Mucosa of stomach (tissue), 1 donor: ENCODE results near the gene ZNF385A.

Experiments
- H3K27me3 ChIP-seq: one replicate; pipeline ENCODE4 v1.7.0; 2013; ENCODE audit warnings: mild to moderate bottlenecking, low read length; ENCODE audit not compliant: control insufficient read depth, insufficient read depth
- H3K36me3 ChIP-seq: one replicate; pipeline ENCODE4 v1.7.0; 2013; ENCODE audit warnings: low read length; ENCODE audit not compliant: control insufficient read depth, insufficient read depth
- H3K4me1 ChIP-seq: one replicate; pipeline ENCODE4 v1.7.0; 2013; ENCODE audit warnings: mild to moderate bottlenecking, low read length; ENCODE audit not compliant: control insufficient read depth, insufficient read depth
- H3K4me3 ChIP-seq: one replicate; pipeline ENCODE4 v1.7.0; 2013; ENCODE audit warnings: low read length
- H3K9ac ChIP-seq: one replicate; pipeline ENCODE4 v1.7.0; 2013; ENCODE audit warnings: mild to moderate bottlenecking, low read length, moderate library complexity
- H3K9me3 ChIP-seq: one replicate; pipeline ENCODE4 v1.7.0; 2013; ENCODE audit warnings: mild to moderate bottlenecking, low read length, moderate library complexity; ENCODE audit not compliant: control insufficient read depth
- donor health status: Pancreatic carcinoma.

The ZNF385A gene

DNA sequence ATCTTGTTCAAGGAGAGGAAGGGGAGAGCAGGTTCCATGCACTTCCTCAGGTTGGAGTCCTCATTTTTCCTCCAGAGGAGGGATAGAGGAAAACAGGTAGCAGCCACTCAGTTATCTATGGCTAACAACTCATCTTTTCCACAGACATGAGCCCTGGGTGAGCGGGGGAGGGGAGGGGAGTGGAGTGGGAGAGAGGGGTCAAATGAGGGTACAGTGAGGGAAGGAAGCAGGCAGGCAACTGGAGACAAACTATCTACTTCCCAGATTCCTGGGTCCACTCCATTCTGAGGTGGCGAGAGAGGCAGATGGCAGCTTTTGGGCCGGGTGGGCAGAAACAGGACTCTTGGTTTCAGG is 2.6 kb upstream of the ZNF385A start:
- no peaks in the 10 kb centered on the region for H3K36me3 ChIP-seq
- H3K4me3 ChIP-seq = no peak overlapping the region
- peaks cover 6% of the 10 kb centered on the region for H3K4me1 ChIP-seq
- H3K9me3 ChIP-seq = no peaks in the 10 kb centered on the region
- peaks cover 4% of the 10 kb centered on the region for H3K27me3 ChIP-seq
- H3K9ac ChIP-seq = no peak overlapping the region

DNA sequence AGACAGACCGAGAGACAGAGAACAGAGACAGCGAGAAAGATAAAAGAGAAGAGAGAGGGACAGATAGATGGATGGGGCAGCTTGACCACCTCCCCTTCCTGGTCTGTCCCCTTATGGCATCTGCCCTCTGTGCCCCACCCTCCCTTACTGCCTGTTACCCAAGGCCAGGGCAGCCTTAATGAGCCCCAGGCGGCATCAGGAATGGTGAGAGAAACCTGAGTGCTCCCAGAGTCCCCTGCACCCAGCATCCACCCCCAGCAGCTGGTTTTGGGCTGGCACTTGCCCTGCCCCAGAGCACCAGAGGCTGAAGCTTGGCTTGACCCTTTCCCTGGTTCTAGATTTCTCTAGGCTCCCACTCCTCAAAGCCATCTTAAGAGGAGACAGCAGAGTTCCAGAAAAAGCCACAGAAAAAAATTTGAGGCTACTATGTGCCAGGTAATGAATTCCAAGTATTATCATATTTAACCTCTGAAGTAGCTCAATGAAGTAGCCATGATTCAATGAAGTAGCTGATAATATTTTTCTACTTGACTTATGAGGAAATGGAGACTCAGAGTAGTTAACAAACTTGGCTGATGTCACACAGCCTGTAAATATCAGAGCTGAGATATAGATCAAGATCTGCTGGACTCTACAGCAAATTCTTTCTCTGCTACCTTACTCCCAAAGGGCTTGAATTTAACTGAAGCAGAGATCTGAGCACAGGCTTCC is 2.0 kb upstream of the ZNF385A start:
- Histone ChIP-seq H3K27me3 (no peaks in the 10 kb centered on the region), H3K36me3 (no peaks in the 10 kb centered on the region), H3K9ac (no peak overlapping the region), H3K9me3 (no peaks in the 10 kb centered on the region), H3K4me1 (peaks cover 6% of the 10 kb centered on the region), H3K4me3 (no peak overlapping the region)

- H3K9ac ChIP-seq = peak overlapping the region; percentile 43
- peaks cover 6% of the 10 kb centered on the region for H3K4me1 ChIP-seq
- H3K9me3 ChIP-seq = no peaks in the 10 kb centered on the region
- no peak overlapping the region for H3K4me3 ChIP-seq
- H3K36me3 ChIP-seq = no peaks in the 10 kb centered on the region
- no peaks in the 10 kb centered on the region for H3K27me3 ChIP-seq
These were observed 850 bp upstream of the ZNF385A start for GRCh38 chr12:54385251-54385914.

DNA sequence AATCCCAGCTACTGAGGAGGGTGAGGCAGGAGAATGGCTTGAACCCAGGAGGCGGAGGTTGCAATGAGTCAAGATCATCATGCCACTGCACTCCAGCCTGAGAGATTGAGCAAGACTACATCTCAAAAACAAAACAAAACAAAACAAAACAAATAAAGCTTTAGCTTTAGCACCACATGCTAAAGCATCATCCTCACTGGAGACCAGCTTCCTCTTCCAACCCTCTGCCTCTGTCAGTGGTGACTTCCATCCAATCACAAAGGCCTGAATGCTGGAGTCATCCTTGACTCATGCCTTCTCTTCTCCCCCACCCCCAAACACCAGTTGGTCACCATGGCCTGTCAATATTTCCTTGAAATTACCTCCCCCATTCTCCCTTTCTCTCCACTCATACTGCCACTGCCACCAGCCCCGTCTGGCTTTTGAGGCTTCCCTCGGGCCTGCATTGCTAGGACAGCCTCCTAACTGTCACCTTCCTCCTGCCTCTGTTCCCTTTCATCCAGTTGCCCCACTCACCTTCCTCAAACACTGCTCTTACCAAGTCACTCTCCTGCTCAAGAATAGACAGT is 1.4 kb downstream of the ZNF385A start:
- Histone ChIP-seq H3K9ac (no peak overlapping the region), H3K36me3 (no peaks in the 10 kb centered on the region), H3K4me3 (no peak overlapping the region), H3K27me3 (peaks cover 6% of the 10 kb centered on the region), H3K9me3 (no peaks in the 10 kb centered on the region), H3K4me1 (peaks cover 18% of the 10 kb centered on the region)

- Histone ChIP-seq H3K36me3 (no peaks in the 10 kb centered on the region), H3K4me3 (no peak overlapping the region), H3K9me3 (no peaks in the 10 kb centered on the region), H3K27me3 (peaks cover 12% of the 10 kb centered on the region), H3K9ac (no peak overlapping the region), H3K4me1 (peaks cover 25% of the 10 kb centered on the region)
These were observed 3.4 kb downstream of the ZNF385A start for GRCh38 chr12:54381136-54381535.

DNA sequence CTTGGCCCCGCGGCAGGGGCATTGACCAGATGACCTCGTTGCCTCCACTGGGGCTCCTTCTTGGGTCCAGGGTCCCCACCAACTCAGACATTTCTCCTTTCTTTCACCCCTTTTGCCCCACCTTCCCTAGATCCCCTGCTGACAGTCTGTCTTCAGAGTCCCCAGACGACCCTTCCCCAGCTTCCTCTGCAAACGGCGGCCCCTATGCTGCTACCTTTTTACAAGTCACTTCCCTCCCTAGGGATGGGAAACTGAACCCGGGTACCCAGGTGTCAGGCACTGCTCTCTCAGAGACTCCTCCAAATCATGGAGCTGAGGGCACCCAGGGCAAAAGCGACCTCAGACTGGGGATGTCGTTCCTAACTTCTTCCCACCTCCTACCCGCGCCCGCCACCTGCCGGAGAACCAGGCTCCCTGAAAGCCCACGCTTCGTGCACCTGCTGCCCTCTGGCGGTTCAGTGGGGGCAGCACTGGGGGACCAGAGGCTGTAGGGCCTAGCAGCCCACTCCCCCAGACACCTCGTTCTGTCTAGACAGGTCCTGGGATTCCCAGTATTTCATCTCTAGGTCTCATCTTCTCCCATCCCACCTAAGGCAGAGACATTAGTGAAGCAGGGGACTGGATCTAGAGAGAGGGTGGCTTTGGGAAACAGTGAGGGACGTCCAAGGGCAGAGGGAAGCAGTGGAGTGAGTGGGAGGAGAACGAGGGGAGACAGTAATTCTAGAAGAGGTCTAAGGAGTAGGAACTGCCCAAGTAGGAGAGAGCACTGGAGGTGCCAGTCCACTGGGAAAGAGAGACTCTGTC is 4.9 kb downstream of the ZNF385A start:
- H3K9me3 ChIP-seq = no peaks in the 10 kb centered on the region
- H3K4me3 ChIP-seq = peak overlapping the region; percentile 63
- no peaks in the 10 kb centered on the region for H3K36me3 ChIP-seq
- H3K9ac ChIP-seq = no peak overlapping the region
- H3K27me3 ChIP-seq = peaks cover 12% of the 10 kb centered on the region
- peaks cover 34% of the 10 kb centered on the region for H3K4me1 ChIP-seq

GRCh38 chr12:54378796-54379397 is 5.6 kb downstream of the ZNF385A start:
- Histone ChIP-seq H3K4me1 (peaks cover 41% of the 10 kb centered on the region), H3K9me3 (no peaks in the 10 kb centered on the region), H3K27me3 (peaks cover 12% of the 10 kb centered on the region), H3K4me3 (peak overlapping the region; percentile 63), H3K36me3 (no peaks in the 10 kb centered on the region), H3K9ac (peak overlapping the region; percentile 42)

DNA sequence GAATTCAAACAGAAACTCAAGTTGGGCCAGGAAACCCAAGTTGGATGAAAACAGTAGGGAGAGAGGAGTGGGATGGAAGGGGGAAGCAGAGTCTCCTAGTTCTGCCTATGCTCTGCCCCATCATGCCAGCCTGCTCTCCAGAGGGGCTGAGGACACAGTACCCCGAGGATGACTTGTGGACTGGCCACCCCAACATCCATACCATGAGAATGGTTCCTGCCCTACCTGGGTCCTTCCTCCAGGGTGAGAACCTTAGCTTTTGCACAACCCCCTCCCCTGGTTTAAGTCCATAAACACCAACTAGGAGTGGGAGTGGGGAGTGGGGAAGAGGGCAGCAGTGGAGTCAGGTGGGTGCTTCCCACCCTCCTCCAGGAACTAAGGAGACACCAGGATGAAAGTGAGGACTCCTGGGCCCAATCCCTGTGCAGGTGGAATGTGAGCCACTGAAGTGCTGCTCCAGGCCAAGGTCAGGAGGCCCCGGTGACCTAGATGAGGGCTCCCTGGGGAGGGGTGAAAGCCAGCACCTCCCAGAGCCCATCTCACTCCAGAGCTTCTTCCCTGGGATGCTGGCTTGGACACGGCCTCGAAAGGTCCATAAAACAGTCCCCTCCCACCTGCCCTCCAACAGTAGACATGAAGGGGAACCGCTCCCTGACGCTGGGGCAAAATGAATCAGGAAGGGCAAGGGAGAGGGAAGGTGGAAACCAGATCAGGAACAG is 6.6 kb downstream of the ZNF385A start:
- Histone ChIP-seq H3K9me3 (no peaks in the 10 kb centered on the region), H3K9ac (peak overlapping the region; percentile 42), H3K27me3 (peaks cover 12% of the 10 kb centered on the region), H3K36me3 (no peaks in the 10 kb centered on the region), H3K4me1 (peaks cover 45% of the 10 kb centered on the region), H3K4me3 (no peak overlapping the region)

DNA sequence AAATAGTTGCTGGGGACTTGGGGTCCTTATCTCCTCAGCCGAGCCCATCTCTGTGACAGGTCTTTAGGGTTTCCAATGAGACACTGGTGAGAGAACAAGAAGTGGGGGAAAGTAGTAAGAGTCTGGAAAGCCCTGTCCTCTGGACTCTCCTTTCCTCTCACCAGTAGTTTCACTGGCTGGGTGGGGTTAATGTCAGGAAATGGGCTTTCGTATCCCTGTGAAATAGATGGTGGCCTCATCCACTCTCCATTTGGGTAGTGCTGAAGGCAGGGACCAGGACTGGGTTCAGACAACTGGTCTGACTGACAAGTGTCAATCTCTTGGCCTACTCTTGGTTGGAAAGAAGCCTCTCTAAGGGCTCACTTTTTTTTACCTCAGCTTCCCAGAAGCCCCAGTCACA is 7.5 kb downstream of the ZNF385A start:
- peaks cover 47% of the 10 kb centered on the region for H3K4me1 ChIP-seq
- peaks cover 12% of the 10 kb centered on the region for H3K27me3 ChIP-seq
- no peaks in the 10 kb centered on the region for H3K36me3 ChIP-seq
- H3K4me3 ChIP-seq = no peak overlapping the region
- no peak overlapping the region for H3K9ac ChIP-seq
- H3K9me3 ChIP-seq = no peaks in the 10 kb centered on the region

- peaks cover 12% of the 10 kb centered on the region for H3K27me3 ChIP-seq
- H3K4me3 ChIP-seq = no peak overlapping the region
- H3K4me1 ChIP-seq = peaks cover 51% of the 10 kb centered on the region
- H3K9me3 ChIP-seq = no peaks in the 10 kb centered on the region
- no peaks in the 10 kb centered on the region for H3K36me3 ChIP-seq
- H3K9ac ChIP-seq = no peak overlapping the region
These were observed 7.9 kb downstream of the ZNF385A start for GRCh38 chr12:54376596-54376995.

DNA sequence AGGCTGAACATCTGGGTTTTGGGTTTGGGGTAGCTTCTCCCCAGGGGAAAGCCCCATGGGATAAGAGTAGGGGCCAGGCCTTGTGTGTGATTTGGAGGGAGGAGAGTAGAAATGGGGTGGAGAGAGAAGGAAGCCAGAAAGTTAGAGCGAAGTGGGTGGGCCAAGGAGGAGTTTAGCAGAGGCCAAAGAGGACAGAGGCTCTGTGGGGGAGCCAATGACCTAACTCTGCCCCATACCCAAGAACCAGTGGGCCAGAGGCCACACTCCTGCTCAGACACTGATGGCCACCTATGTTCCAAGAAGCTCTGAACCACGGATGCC is 9.3 kb downstream of the ZNF385A start:
- Histone ChIP-seq H3K36me3 (no peaks in the 10 kb centered on the region), H3K9ac (no peak overlapping the region), H3K27me3 (peaks cover 12% of the 10 kb centered on the region), H3K9me3 (no peaks in the 10 kb centered on the region), H3K4me1 (peaks cover 62% of the 10 kb centered on the region), H3K4me3 (no peak overlapping the region)
